ENCODE measurements around the gene FAM107B. TPM values are rescaled to one million over a fixed set of nuclear protein-coding genes. Genes with fewer than 3 reads are reported as not detected.

FAM107B gene
- total RNA-seq, 1 experiment from 2014 or later = 41.6 TPM

DNA sequence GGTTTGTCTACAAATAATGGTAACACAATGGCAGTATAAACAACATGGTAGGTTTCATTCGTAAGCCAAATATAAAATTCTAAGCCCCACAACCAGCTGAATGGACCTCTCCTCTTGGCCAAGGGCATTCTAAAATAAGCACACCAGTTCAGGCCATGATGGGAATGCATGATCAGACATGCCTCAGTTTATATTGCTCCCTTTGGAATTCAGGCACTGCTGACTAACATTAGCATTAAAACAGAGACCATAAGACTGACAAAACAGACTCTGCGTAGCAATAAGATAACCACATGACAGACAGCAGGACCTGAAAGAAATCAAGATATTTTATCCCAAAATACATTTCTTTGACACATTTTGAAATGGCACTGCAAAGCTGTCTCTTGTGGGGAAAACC, 125.8 kb downstream of the FAM107B start:
- no peaks in the 10 kb centered on the region for H3K36me3 ChIP-seq (ENCODE audit: control insufficient read depth in 1 of 2, insufficient read depth in 2 of 2, low read length in 2 of 2)
- no peak overlapping the region for H3K27ac ChIP-seq (ENCODE audit: low read depth, low read length)
- ChIA-PET CTCF (no interaction called here), POLR2A (no interaction called here), RAD21 (ENCODE audit: low non-redundant PET in 1 of 2, low total read pairs in 2 of 2, uncharacterized antibody in 2 of 2, unreplicated experiment in 2 of 2) (no interaction called here)
- H3K4me2 ChIP-seq (ENCODE audit: low read length) = no peak overlapping the region
- no peaks in the 10 kb centered on the region for H3K27me3 ChIP-seq (ENCODE audit: insufficient read depth, low read length)
- H3K79me2 ChIP-seq (ENCODE audit: insufficient read depth, low read length) = no peaks in the 10 kb centered on the region
- H4K20me1 ChIP-seq (ENCODE audit: insufficient read depth) = no peaks in the 10 kb centered on the region
- intact Hi-C loops (cut with micrococcal nuclease) = no loop called here
- no peaks in the 10 kb centered on the region for H3K9me2 ChIP-seq (ENCODE audit: insufficient read depth)
- H2AFZ ChIP-seq (ENCODE audit: low read depth, low read length, poor library complexity, severe bottlenecking) = no peak overlapping the region
- H3K9ac ChIP-seq (ENCODE audit: low read length) = no peak overlapping the region
- H3K4me1 ChIP-seq (ENCODE audit: control insufficient read depth in 1 of 2, insufficient read depth in 2 of 2, low read length in 2 of 2) = peaks cover 4 to 5% of the 10 kb centered on the region in 2 experiments; a peak in 2 of 4 replicates
- ATAC-seq (no peak), DNase-seq (ENCODE audit: low read depth, low spot score) (no peak)
- no peak for TF ChIP-seq CBX3 (IDR thresholded peaks at IDR 0.05; ENCODE audit: low read depth)
- TF ChIP-seq POLR2AphosphoS5 (IDR thresholded peaks at IDR 0.05; ENCODE audit: low read depth, low read length) = no peak
- no peak for TF ChIP-seq ZBTB33 (IDR thresholded peaks at IDR 0.05; ENCODE audit: extremely low read depth, insufficient replicate concordance, low read length)
- no peak for TF ChIP-seq FOSL1 (IDR thresholded peaks at IDR 0.05; ENCODE audit: low read depth)
- TF ChIP-seq, protein P1, sequence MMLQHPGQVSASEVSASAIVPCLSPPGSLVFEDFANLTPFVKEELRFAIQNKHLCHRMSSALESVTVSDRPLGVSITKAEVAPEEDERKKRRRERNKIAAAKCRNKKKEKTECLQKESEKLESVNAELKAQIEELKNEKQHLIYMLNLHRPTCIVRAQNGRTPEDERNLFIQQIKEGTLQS (IDR thresholded peaks at IDR 0.05) = no peak
- TF ChIP-seq YY1 (IDR thresholded peaks at IDR 0.05; ENCODE audit: extremely low read depth, insufficient replicate concordance, low read depth, low read length) = no peak
- TF ChIP-seq SIN3A (IDR thresholded peaks at IDR 0.05; ENCODE audit: low read depth) = no peak
- no peak for TF ChIP-seq EZH2 (IDR thresholded peaks at IDR 0.05)
- TF ChIP-seq EZH2phosphoT487 (IDR thresholded peaks at IDR 0.05; ENCODE audit: borderline replicate concordance) = no peak
- no peak for TF ChIP-seq EGR1 (IDR thresholded peaks at IDR 0.05; ENCODE audit: low read depth)
- no peak for TF ChIP-seq MAX (IDR thresholded peaks at IDR 0.05)
- H3K4me3 ChIP-seq (replicated peaks in 1 of 2; ENCODE audit: low read depth in 1 of 2, low read length in 2 of 2) = no peak overlapping the region
- BruUV-seq (replicated peaks) = no TSS peak
- no peaks in the 10 kb centered on the region for H3K9me3 ChIP-seq (ENCODE audit: control insufficient read depth in 1 of 2, insufficient read depth in 1 of 2, low read depth in 1 of 2, low read length in 2 of 2)
